ENCODE results near the gene DISC1. TPM values are rescaled to one million over a fixed set of nuclear protein-coding genes. Genes with fewer than 3 reads are reported as not detected.

The DISC1 gene
- total RNA-seq, 1 experiment from 2014 or later, result 1.8 TPM

DNA sequence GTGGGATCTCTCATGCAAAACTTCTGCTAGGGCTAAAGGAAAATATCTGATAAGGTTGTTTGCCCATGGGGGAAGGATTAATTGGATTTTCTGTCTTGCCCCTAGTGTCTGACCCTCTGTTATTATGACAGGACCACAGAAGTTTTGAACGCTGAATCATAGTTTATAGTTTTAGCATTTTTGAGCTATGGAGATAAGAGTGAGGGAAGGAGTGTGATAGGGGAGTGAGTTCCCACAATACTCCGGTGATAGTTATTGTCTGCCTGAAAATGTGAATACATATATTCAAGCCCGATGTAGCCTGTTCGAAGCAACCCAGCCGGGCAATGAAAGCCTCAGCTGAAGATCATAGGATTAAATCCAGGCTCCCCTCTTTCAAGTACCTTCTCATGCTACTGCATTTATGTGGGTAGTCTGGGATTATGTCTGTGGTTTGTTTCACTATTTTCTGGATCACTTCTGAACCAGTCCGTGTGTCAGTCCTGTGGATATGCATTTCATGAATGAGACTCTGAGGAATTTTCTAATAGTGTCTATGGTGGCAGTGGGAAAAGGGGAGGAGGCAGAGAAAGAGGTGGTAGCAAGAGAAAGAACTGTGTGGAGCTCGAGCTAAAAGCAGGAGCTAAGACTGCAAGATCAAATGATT, 258.7 kb downstream of the DISC1 start:
- Histone ChIP-seq H3K27me3 (ENCODE audit: insufficient read depth, low read length) (peaks cover 8% of the 10 kb centered on the region; the same call in 1 of the 2 replicates), H3K4me2 (ENCODE audit: low read length) (no peak overlapping the region), H3K79me2 (ENCODE audit: insufficient read depth, low read length) (no peaks in the 10 kb centered on the region), H3K36me3 (ENCODE audit: control insufficient read depth in 1 of 2, insufficient read depth in 2 of 2, low read length in 2 of 2) (no peaks in the 10 kb centered on the region), H3K4me1 (ENCODE audit: control insufficient read depth in 1 of 2, insufficient read depth in 2 of 2, low read length in 2 of 2) (no peaks in the 10 kb centered on the region), H3K27ac (ENCODE audit: low read depth, low read length) (no peak overlapping the region), H2AFZ (ENCODE audit: low read depth, low read length, poor library complexity, severe bottlenecking) (no peak overlapping the region), H3K9me3 (ENCODE audit: control insufficient read depth in 1 of 2, insufficient read depth in 1 of 2, low read depth in 1 of 2, low read length in 2 of 2) (no peaks in the 10 kb centered on the region), H3K9ac (ENCODE audit: low read length) (no peak overlapping the region), H3K4me3 (replicated peaks in 1 of 2; ENCODE audit: low read depth in 1 of 2, low read length in 2 of 2) (no peak overlapping the region), H4K20me1 (ENCODE audit: insufficient read depth) (no peaks in the 10 kb centered on the region), H3K9me2 (ENCODE audit: insufficient read depth) (no peaks in the 10 kb centered on the region)
- intact Hi-C loops (cut with micrococcal nuclease), result no loop called here
- POLR2A ChIA-PET, result no interaction called here
- no peak for TF ChIP-seq YY1 (IDR thresholded peaks at IDR 0.05; ENCODE audit: extremely low read depth, insufficient replicate concordance, low read depth, low read length)
- TF ChIP-seq POLR2A (IDR thresholded peaks at IDR 0.05; ENCODE audit: borderline replicate concordance, extremely low read depth, insufficient read depth, insufficient read length), result no peak
- TF ChIP-seq, protein P1, sequence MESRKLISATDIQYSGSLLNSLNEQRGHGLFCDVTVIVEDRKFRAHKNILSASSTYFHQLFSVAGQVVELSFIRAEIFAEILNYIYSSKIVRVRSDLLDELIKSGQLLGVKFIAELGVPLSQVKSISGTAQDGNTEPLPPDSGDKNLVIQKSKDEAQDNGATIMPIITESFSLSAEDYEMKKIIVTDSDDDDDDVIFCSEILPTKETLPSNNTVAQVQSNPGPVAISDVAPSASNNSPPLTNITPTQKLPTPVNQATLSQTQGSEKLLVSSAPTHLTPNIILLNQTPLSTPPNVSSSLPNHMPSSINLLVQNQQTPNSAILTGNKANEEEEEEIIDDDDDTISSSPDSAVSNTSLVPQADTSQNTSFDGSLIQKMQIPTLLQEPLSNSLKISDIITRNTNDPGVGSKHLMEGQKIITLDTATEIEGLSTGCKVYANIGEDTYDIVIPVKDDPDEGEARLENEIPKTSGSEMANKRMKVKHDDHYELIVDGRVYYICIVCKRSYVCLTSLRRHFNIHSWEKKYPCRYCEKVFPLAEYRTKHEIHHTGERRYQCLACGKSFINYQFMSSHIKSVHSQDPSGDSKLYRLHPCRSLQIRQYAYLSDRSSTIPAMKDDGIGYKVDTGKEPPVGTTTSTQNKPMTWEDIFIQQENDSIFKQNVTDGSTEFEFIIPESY (IDR thresholded peaks at IDR 0.05; ENCODE audit: extremely low read depth, insufficient replicate concordance, low read length), result no peak
- TF ChIP-seq ZNF274 (IDR thresholded peaks at IDR 0.05; ENCODE audit: low read depth, low read length), result no peak
- TF ChIP-seq, protein P2, sequence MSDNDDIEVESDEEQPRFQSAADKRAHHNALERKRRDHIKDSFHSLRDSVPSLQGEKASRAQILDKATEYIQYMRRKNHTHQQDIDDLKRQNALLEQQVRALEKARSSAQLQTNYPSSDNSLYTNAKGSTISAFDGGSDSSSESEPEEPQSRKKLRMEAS (IDR thresholded peaks at IDR 0.05), result no peak
- no peak for TF ChIP-seq CBX3 (IDR thresholded peaks at IDR 0.05; ENCODE audit: low read depth)
- no peak for TF ChIP-seq EGR1 (IDR thresholded peaks at IDR 0.05; ENCODE audit: low read depth)
- TF ChIP-seq FOSL1 (IDR thresholded peaks at IDR 0.05; ENCODE audit: low read depth), result no peak
- TF ChIP-seq SP1 (IDR thresholded peaks at IDR 0.05; ENCODE audit: low read depth), result no peak
- no peak for TF ChIP-seq SRF (IDR thresholded peaks at IDR 0.05; ENCODE audit: low read depth)
- TF ChIP-seq SIN3A (IDR thresholded peaks at IDR 0.05; ENCODE audit: low read depth), result no peak
- TF ChIP-seq EZH2phosphoT487 (IDR thresholded peaks at IDR 0.05; ENCODE audit: borderline replicate concordance), result no peak
- RAD21 ChIA-PET (ENCODE audit: low non-redundant PET in 1 of 2, low total read pairs in 2 of 2, uncharacterized antibody in 2 of 2, unreplicated experiment in 2 of 2), result no interaction called here
- no TSS peak for BruUV-seq (replicated peaks)
- DNase-seq (ENCODE audit: low read depth, low spot score), result no peak
- CTCF ChIA-PET, result no interaction called here
- no peak for ATAC-seq
